Jurkat, Clone E6-1 (cell line): ENCODE data around the gene GRK2.

Experiments
- DNase-seq: peaks from one replicate; pipeline ENCODE4 v3.0.0-alpha.2; 2011; ENCODE audit warnings: low read depth, low spot score
- H3K4me3 ChIP-seq: 2 replicates; pipeline ENCODE4 v1.5.1; 2011; ENCODE audit warnings: mild to moderate bottlenecking, low read length, control low read depth, moderate library complexity

Gene GRK2

GRCh38 chr11:67268081-67268961 lies 2.0 kb downstream of the GRK2 start:
- peak overlapping the region; percentile 89 for H3K4me3 ChIP-seq
- no peak for DNase-seq

GRCh38 chr11:67268962-67269268 lies 2.6 kb downstream of the GRK2 start:
- peak overlapping the region; percentile 44; the same call in 1 of the 2 replicates for H3K4me3 ChIP-seq
- no peak for DNase-seq

DNA sequence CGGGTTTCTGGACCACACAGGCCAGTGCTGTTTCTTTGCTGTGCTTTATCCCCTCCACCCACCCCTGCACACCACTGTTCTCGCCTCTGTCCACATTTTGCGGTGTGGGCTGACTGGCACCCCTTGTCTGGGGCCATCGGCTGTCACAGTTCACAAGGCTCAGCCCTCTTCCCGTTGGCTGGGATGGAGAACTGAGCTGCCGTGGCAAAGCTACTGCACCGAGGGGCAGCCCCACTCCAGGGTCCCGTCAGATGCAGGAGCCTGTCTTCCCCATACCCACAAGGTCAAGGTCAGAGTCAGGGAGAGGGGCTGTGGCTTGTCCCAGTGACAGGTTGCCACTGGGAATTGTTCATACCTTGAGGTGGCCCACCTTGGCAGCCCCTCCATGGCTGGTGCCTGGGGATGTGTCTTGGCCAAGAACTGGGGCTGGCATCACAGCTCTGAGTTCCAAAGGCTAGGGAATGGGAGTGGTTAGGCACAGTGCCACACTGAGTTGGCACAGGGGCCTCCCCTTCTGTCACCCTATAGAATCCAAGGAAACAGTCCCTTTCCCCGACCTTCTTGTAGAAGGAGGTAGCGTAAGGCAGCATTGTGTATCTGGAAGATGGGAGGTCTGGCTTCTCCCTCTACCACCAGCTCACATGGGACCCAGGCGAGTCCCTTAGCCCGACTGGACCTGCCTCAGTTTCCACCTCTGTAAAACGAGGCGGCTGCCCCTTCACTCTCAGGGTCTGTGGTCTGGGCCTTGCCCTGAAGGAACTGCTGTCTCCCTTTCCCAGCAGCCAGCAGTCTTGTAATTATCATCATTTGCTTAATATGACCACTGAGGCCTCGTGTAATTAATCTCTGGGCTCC lies 3.4 kb downstream of the GRK2 start:
- no peak for DNase-seq
- H3K4me3 ChIP-seq, result peak overlapping the region; percentile 44

DNA sequence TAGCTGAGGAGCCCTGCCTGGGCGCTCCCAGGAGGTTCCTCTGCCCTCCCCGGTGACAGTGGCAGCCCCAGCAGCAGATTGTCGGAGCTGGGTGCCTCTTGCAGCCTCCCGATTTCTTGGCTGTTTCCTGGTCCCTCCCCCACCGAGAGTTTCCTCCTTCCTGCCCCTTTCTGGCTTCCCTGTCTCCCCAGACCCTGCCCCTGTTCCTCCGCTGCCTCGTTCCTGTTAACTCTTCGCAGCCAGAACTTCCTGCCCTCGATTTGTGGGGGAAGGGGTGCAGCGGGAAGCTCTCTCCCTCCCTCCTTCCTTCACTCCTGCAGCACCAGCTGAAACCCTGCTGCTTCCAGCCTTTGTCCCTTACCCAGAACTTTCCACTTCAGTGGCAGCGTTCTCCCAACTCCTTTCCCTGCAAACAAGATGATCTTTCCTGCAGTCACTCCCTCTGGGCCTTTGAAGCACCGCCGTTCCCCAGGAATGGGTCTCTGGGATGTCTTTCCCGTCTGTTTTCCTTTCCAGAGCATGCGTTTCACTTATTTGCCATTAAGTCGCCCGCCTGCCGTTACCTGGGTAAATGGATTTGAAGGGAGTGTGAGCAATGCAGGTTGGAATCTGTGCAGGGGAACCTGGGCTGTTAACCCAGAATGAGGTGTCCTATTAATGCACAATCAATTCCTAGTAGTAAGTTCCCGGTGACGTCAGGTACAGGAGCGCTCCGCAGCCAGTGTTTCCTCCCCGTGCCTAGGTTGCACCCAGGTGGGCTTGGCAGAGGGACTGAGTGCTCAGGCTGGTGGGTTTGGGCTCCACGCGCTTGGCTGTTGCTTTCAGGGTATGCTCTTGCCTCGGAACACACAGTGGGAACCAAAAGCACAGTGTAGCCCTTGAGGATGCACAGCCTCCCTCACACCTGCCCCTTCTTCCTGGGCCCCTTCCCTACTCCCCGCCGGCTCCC lies 4.3 kb downstream of the GRK2 start:
- H3K4me3 ChIP-seq, result peak overlapping the region; percentile 44
- no peak for DNase-seq

- H3K4me3 ChIP-seq, result peak overlapping the region; percentile 44
- no peak for DNase-seq
These were observed 4.9 kb downstream of the GRK2 start for GRCh38 chr11:67271205-67271540.

DNA sequence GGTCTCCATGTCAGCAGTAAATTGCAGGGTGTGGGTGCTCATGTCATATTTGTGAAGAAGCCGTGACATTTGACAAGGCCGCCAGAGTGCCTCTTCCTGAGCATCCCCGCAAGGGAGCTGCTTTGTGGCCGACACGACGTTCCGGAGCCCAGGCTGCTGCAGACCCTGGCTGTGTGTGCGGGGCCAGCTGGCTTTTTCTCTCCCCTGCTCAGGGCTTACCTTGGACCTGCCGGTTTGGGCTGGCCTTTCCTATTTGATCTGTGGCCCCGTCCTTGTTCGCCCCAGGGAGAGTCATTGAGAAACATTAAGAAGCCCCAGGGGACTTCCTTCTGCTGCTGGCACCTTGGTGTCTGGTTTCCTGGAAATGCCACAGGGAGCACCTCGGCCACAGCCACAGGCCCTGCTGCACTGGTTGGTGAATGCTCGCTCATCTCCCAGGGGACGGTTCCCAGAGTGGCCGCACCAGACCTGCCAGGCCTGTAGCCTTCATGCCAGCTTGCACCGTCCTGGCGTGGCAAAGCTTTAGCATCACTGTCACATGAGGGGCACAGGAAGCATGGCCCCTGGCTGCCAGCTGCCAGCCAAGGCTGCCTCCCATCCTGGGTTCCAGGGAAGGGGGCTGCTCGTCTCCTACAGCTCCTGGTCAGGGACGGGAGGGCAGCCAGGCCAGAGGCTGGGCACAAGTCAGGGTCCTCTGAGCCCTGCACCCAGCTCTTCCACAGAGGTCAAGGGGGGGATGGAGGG lies 5.4 kb downstream of the GRK2 start:
- DNase-seq, result no peak
- peak overlapping the region; percentile 44 for H3K4me3 ChIP-seq

DNA sequence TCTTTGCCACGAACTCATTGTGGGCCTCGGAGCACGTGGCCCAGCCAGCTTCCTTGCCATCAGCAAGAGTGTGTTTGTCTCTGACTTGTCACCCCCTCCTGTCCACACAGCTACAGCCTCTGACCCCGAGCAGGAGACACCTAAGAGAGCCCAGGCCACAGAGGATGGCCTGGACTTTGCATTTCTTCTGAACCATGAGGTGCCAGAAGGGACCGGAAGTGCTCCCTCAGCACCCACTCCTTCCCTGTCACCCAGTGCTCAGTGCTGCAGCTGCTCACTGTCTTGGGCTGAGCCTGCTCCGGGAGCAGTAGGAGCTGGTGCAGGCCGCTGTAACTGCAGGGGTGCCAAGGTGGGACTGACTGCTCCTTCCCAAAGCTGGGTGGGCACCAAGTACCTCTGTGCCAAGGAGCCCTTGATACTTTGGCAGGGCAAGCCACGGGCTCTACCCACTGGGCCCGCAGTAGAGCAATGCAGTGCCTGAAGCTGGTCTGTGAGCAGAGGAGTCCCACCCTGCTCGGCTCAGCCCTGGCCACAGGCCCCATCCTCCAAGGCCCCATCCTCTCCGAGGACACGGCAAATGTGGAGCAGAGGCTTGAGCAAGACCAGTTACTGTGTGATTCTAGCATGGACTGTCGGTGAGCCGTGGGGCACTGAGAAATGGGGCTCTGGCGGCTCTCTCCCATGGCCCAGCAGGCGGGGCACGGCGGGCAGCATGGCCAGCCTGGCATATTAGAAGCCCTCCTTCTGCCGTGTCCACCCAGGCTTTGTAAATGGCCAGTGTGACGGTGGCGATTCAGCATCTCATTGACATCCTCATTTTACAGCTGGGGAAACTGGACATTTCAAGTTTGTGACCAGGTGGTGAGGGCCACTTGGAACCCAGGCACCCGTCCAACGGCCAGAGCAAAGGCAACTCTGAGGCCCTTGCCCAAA lies 6.3 kb downstream of the GRK2 start:
- DNase-seq, result no peak
- H3K4me3 ChIP-seq, result peak overlapping the region; percentile 44

DNA sequence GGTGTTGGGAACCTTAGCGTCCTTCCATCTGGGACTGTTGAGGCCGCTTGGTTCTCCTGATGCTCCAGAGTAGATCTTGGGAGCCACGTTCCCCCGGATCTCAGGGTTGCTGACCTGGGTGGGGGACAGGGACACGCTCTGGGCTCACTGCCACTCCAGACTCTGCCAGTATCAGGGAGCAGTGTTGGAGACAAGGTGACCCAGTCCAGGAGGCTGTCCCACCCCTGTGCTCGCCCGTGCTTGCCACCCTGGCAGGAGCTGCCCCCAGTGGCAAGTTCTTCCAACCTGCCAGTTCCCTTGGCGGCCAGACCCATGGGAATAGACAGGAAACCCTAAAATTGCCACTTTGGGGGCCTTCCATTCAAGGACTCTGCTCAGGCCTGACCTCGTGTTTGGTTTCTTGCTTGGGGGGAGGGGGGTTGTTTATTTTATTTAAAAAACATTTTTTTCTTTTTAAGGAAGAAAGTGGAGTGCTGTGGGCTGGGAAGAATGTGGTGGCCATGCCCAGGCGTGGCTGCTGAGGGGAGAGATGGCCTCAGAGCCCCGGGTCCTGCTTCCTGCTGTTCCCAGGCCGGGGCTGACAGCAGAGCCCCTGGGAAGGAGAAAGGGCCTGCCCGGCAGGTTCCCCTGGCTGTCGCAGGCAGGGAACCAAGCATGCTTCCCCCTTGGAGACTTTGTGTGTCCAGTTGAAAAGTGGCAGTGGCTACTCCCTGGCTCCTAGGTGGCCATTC lies 7.2 kb downstream of the GRK2 start:
- no peak overlapping the region for H3K4me3 ChIP-seq
- DNase-seq, result no peak

GRCh38 chr11:67274768-67275605 lies 8.7 kb downstream of the GRK2 start:
- no peak overlapping the region for H3K4me3 ChIP-seq
- DNase-seq, result no peak

- no peak overlapping the region for H3K4me3 ChIP-seq
These were observed 9.5 kb downstream of the GRK2 start for GRCh38 chr11:67275606-67276409.

GRCh38 chr11:67276781-67277230 lies 10.5 kb downstream of the GRK2 start:
- peak overlapping the region; percentile 78 for H3K4me3 ChIP-seq
- peak; percentile 65 for DNase-seq

More at GRCh38 chr11:67275606-67276409, 9.5 kb downstream of the GRK2 start:
- no peak for DNase-seq

DNA sequence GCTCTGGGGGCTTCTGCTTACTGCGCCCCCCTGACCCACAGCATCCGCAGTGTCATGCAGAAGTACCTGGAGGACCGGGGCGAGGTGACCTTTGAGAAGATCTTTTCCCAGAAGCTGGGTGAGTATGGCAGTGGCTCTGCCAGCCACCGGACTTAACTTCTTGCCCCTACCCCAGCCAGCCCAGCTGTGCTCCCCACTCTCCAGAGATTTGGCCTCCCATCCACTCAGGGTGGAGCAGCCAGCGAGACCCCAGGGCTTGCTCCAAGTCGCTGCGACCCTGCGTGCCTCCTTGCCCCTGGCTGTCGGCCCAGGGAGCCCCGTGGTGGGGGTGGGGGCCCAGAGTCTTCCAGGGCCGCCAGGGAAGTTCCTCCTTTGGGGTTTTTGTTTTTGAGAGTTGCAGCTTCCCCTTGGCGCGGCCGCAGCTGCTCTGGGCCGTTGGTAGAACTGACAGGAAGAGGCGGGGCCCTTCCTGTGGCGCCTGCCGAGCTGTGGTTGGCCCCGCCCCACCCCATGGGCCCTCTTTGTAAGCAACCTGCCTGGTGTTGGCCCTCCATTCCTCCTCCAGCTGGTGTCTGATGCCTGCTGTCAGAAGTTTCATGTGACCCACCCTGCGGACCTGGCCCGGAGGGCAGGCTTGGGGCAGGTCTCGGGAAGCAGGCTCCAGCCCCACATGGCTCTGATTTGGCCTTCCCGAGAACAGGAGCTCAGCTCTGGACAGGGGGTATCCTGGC lies 11.1 kb downstream of the GRK2 start:
- peak; percentile 98 for DNase-seq
- peak overlapping the region; percentile 78 for H3K4me3 ChIP-seq

GRCh38 chr11:67278135-67278938 lies 12.1 kb downstream of the GRK2 start:
- no peak for DNase-seq
- peak overlapping the region; percentile 78 for H3K4me3 ChIP-seq
